OCI-LY7 (cell line): Measurements from ENCODE around the gene VPS39. TPM values are rescaled to one million over a fixed set of nuclear protein-coding genes. Genes with fewer than 3 reads are reported as not detected.

ENCODE experiments used
- BruUV-seq: library from RNA; stranded (reverse); fragments of 400-500 nt; replicated peaks from 2 replicates; lab custom pipeline; 2021; lab: Mats Ljungman, UMichigan
- CTCF ChIA-PET: fragments of 300-600 bp; sonication (Branson Sonifier 250); formaldehyde crosslinking; loops from one replicate; lab custom pipeline; 2022; ENCODE audit warnings: antibody characterized with exemption; ENCODE audit not compliant: unreplicated experiment; lab: Charles Lee
- POLR2A ChIA-PET: fragments of 300-600 bp; sonication (Branson Sonifier 250); formaldehyde crosslinking; loops from one replicate; lab custom pipeline; 2022; ENCODE audit warnings: antibody characterized with exemption; lab: Charles Lee
- DNase-seq: peaks from one replicate; pipeline ENCODE4 v3.0.0-alpha.2; 2015; ENCODE audit warnings: low spot score
- H2AFZ ChIP-seq: fragments of 200-600 bp; sonication (generic), shearing (Covaris generic); 2 replicates; pipeline ENCODE4 v1.6.1; 2014; ENCODE audit warnings: mild to moderate bottlenecking, antibody characterized with exemption, low read length, moderate library complexity
- H3K27ac ChIP-seq: fragments of 200-600 bp; sonication (generic); 2 replicates; pipeline ENCODE4 v1.5.1; 2014; ENCODE audit warnings: mixed run types, low read depth, mild to moderate bottlenecking, moderate library complexity, low read length, inconsistent platforms; ENCODE audit not compliant: poor library complexity, severe bottlenecking
- H3K36me3 ChIP-seq: fragments of 200-600 bp; sonication (generic); 2 replicates; pipeline ENCODE4 v1.6.1; 2014; ENCODE audit warnings: mild to moderate bottlenecking, antibody characterized with exemption, low read length, moderate library complexity, mixed read lengths; ENCODE audit not compliant: insufficient read depth
- H3K4me1 ChIP-seq: fragments of 200-600 bp; sonication (generic); 2 replicates; pipeline ENCODE4 v1.5.1; 2014; ENCODE audit warnings: mild to moderate bottlenecking, low read length; ENCODE audit not compliant: insufficient read depth, poor library complexity, severe bottlenecking
- H3K4me2 ChIP-seq: fragments of 200-600 bp; sonication (generic); 2 replicates; pipeline ENCODE4 v1.6.1; 2014; ENCODE audit warnings: mild to moderate bottlenecking, low read length
- H3K4me3 ChIP-seq: fragments of 200-600 bp; sonication (generic); 2 replicates; pipeline ENCODE4 v1.5.1; 2014; ENCODE audit warnings: mild to moderate bottlenecking, low read depth, low read length; ENCODE audit not compliant: poor library complexity, severe bottlenecking
- H3K79me2 ChIP-seq: fragments of 200-600 bp; sonication (generic); 2 replicates; pipeline ENCODE4 v1.6.1; 2016; ENCODE audit warnings: low read depth, mild to moderate bottlenecking, low read length, moderate library complexity, mixed read lengths; ENCODE audit not compliant: insufficient read depth
- H3K9me2 ChIP-seq: fragments of 200-600 bp; sonication (generic); 2 replicates; pipeline ENCODE4 v1.6.1; 2016; ENCODE audit warnings: mild to moderate bottlenecking, low read length, mixed read lengths; ENCODE audit not compliant: insufficient read depth
- H3K9me3 ChIP-seq: fragments of 200-600 bp; sonication (generic); 2 replicates; pipeline ENCODE4 v1.6.1; 2014; ENCODE audit warnings: mild to moderate bottlenecking, mixed run types, low read length, mixed read lengths
- H4K20me1 ChIP-seq: fragments of 200-600 bp; sonication (generic); 2 replicates; pipeline ENCODE4 v1.6.1; 2014; ENCODE audit warnings: mild to moderate bottlenecking, antibody characterized with exemption, low read length, moderate library complexity, mixed read lengths; ENCODE audit not compliant: insufficient read depth
- EZH2phosphoT487 ChIP-seq: fragments of 200-600 bp; sonication (generic); IDR thresholded peaks from 2 replicates; pipeline ENCODE4 v1.6.1; 2018; ENCODE audit warnings: low read depth, borderline replicate concordance, mild to moderate bottlenecking, mixed run types, antibody characterized with exemption, low read length, moderate library complexity, mixed read lengths
- intact Hi-C: fragments of 100-400 bp; cut with micrococcal nuclease; formaldehyde crosslinking; loops from one replicate; pipeline ENCODE4 v1.10.0; 2022; ENCODE audit not compliant: unreplicated experiment
- total RNA-seq, 2 experiments: library from RNA; depleted of rRNA in 1 of 2; stranded (reverse); fragments of >200 nt in 1 of 2; shearing (Covaris generic) in 1 of 2; gene quantifications; 2 replicates each; pipeline ENCODE4 v1.2.3, GENCODE V29; 2014 to 2022
- TF ChIP-seq, protein P1 (sequence below): fragments of 200-600 bp; sonication (generic); conservative IDR thresholded peaks from 2 replicates; pipeline ENCODE4 v1.5.1; 2014; ENCODE audit warnings: mild to moderate bottlenecking, antibody characterized with exemption, low read length, moderate library complexity, mixed read lengths

VPS39 gene
- total RNA-seq, 2 experiments from 2014 or later = 25.1 to 60.5 TPM

DNA sequence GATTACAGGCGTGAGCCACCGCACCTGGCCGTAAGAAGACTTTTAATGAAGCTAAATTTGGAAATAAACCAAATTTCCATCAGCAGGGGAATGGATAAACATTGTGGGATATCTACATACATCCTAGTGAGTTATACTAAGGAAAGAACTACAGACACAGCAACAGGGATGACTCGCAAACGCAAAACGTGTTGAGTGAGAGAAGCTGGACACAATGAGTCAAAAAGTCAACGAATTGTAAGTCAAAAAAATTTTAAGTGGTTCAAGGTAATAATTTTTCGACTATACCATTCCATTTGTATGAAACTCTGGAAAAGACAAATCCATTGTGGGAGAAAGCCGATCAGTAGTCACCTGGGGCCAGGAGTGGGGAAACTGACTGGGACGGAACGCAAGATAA lies 71.6 kb downstream of the VPS39 start:
- DNase-seq = no peak
- Histone ChIP-seq H3K79me2 (no peaks in the 10 kb centered on the region), H4K20me1 (no peaks in the 10 kb centered on the region), H3K4me1 (no peaks in the 10 kb centered on the region), H3K27ac (no peak overlapping the region), H2AFZ (no peak overlapping the region), H3K9me3 (no peaks in the 10 kb centered on the region), H3K9me2 (no peaks in the 10 kb centered on the region), H3K4me2 (no peak overlapping the region), H3K4me3 (no peak overlapping the region), H3K36me3 (no peaks in the 10 kb centered on the region)
- BruUV-seq = no TSS peak
- CTCF ChIA-PET = interaction anchor here (0.7 kb wide), 1 partner anchor 254 kb away, joined by 3 read pairs; no protein-coding TSS in a partner anchor
- no peak for TF ChIP-seq EZH2phosphoT487
- TF ChIP-seq, protein P1, sequence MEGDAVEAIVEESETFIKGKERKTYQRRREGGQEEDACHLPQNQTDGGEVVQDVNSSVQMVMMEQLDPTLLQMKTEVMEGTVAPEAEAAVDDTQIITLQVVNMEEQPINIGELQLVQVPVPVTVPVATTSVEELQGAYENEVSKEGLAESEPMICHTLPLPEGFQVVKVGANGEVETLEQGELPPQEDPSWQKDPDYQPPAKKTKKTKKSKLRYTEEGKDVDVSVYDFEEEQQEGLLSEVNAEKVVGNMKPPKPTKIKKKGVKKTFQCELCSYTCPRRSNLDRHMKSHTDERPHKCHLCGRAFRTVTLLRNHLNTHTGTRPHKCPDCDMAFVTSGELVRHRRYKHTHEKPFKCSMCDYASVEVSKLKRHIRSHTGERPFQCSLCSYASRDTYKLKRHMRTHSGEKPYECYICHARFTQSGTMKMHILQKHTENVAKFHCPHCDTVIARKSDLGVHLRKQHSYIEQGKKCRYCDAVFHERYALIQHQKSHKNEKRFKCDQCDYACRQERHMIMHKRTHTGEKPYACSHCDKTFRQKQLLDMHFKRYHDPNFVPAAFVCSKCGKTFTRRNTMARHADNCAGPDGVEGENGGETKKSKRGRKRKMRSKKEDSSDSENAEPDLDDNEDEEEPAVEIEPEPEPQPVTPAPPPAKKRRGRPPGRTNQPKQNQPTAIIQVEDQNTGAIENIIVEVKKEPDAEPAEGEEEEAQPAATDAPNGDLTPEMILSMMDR = no peak
- intact Hi-C loops = loop anchor here (2.0 kb wide), 1 partner anchor 248 kb away; no protein-coding TSS in a partner anchor
- POLR2A ChIA-PET = no interaction called here

DNA sequence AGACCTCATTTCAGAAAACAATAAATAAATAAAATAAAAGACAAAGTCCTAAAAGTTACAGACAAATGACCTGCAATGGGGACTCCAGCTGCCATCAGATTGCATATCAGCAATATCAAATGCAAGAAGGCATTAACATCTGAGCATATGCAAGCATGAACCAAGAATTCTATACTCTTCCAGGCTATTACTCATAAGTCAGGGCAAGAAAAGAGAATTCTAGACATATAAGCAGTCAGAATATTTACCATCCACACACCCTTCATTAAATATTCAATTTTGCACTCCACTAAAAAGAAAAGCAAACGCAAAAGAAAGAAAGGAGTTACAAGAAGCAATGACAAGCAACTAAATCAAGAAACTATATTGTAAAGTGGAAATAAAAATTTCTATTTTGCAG lies 72.8 kb downstream of the VPS39 start:
- intact Hi-C loops = no loop called here
- CTCF ChIA-PET = no interaction called here

More for the DNA sequence above, 72.8 kb downstream of the VPS39 start:
- no peak overlapping the region for H3K27ac ChIP-seq
- no peak overlapping the region for H2AFZ ChIP-seq
- TF ChIP-seq, protein P1 = no peak
- no peak for TF ChIP-seq EZH2phosphoT487
- POLR2A ChIA-PET = no interaction called here
- H4K20me1 ChIP-seq = no peaks in the 10 kb centered on the region
- no peaks in the 10 kb centered on the region for H3K4me1 ChIP-seq
- no TSS peak for BruUV-seq
- no peak overlapping the region for H3K4me2 ChIP-seq
- no peaks in the 10 kb centered on the region for H3K9me2 ChIP-seq
- no peaks in the 10 kb centered on the region for H3K79me2 ChIP-seq
- no peaks in the 10 kb centered on the region for H3K9me3 ChIP-seq
- no peaks in the 10 kb centered on the region for H3K36me3 ChIP-seq
- no peak for DNase-seq
- H3K4me3 ChIP-seq = no peak overlapping the region
